ENCODE data around the gene MIOS. TPM values are rescaled to one million over a fixed set of nuclear protein-coding genes. Genes with fewer than 3 reads are reported as not detected.

MIOS gene
- total and polyA plus RNA-seq, 12 donors = 8.7 to 51.3 (median 24.7) TPM

GRCh38 chr7:7526006-7526405, 40.7 kb upstream of the MIOS start:
- no peaks in the 10 kb centered on the region for H3K9me3 ChIP-seq (replicated peaks in 1 of 3)
- TF ChIP-seq CTCF (IDR thresholded peaks at IDR 0.05) (no peak), POLR2A (IDR thresholded peaks at IDR 0.05) (no peak)
- no peak for DNase-seq
- no peak overlapping the region for H3K4me3 ChIP-seq
- no peaks in the 10 kb centered on the region for H3K27me3 ChIP-seq
- no peaks in the 10 kb centered on the region for H3K4me1 ChIP-seq (replicated peaks in 1 of 2)
- no peaks in the 10 kb centered on the region for H3K36me3 ChIP-seq (replicated peaks in 1 of 2)
- 88 to 98% (median 92%) methylated on average over 2 of the region's 2 CpGs for WGBS, 4 donors
- intact Hi-C loops (cut with DNase I) = no loop called here
- no peak overlapping the region for H3K27ac ChIP-seq

GRCh38 chr7:7527047-7527446, 39.6 kb upstream of the MIOS start:
- Histone ChIP-seq H3K4me3 (no peak overlapping the region), H3K27me3 (no peaks in the 10 kb centered on the region), H3K27ac (no peak overlapping the region), H3K4me1 (replicated peaks in 1 of 2) (no peaks in the 10 kb centered on the region), H3K36me3 (replicated peaks in 1 of 2) (no peaks in the 10 kb centered on the region), H3K9me3 (replicated peaks in 1 of 3) (no peaks in the 10 kb centered on the region)
- WGBS, 4 donors = 85 to 96% (median 91%) methylated on average over 3 of the region's 3 CpGs
- intact Hi-C loops (cut with DNase I) = no loop called here
- TF ChIP-seq POLR2A (IDR thresholded peaks at IDR 0.05) = no peak
- no peak for TF ChIP-seq CTCF (IDR thresholded peaks at IDR 0.05)
- DNase-seq = no peak

- intact Hi-C loops (cut with DNase I) = no loop called here
- no peak overlapping the region for H3K27ac ChIP-seq
- H3K4me1 ChIP-seq (replicated peaks in 1 of 2) = no peaks in the 10 kb centered on the region
- H3K27me3 ChIP-seq = no peaks in the 10 kb centered on the region
- no peak for DNase-seq
- H3K4me3 ChIP-seq = no peak overlapping the region
- TF ChIP-seq POLR2A (IDR thresholded peaks at IDR 0.05) = no peak
- TF ChIP-seq CTCF (IDR thresholded peaks at IDR 0.05) = no peak
- H3K36me3 ChIP-seq (replicated peaks in 1 of 2) = no peaks in the 10 kb centered on the region
- 73 to 93% (median 81%) methylated on average over 4 of the region's 4 CpGs for WGBS, 4 donors
- no peaks in the 10 kb centered on the region for H3K9me3 ChIP-seq (replicated peaks in 1 of 3)
Observed at GRCh38 chr7:7529328-7529727, 37.4 kb upstream of the MIOS start.

GRCh38 chr7:7533831-7534430, 32.8 kb upstream of the MIOS start:
- H3K27me3 ChIP-seq = no peaks in the 10 kb centered on the region
- 82 to 91% (median 87%) methylated on average over 3 of the region's 3 CpGs for WGBS, 4 donors
- no peaks in the 10 kb centered on the region for H3K36me3 ChIP-seq (replicated peaks in 1 of 2)
- TF ChIP-seq POLR2A (IDR thresholded peaks at IDR 0.05) = no peak
- no peak for TF ChIP-seq CTCF (IDR thresholded peaks at IDR 0.05)
- no peak overlapping the region for H3K27ac ChIP-seq
- DNase-seq = no peak
- intact Hi-C loops (cut with DNase I) = loop anchor here (10.0 kb wide), 2 partner anchors 109 to 429 kb away; no protein-coding TSS in a partner anchor
- no peaks in the 10 kb centered on the region for H3K4me1 ChIP-seq (replicated peaks in 1 of 2)
- H3K4me3 ChIP-seq = no peak overlapping the region
- no peaks in the 10 kb centered on the region for H3K9me3 ChIP-seq (replicated peaks in 1 of 3)
